GM12864 (cell line): Measurements from ENCODE around the gene HK3.

Experiments
- DNase-seq: peaks from one replicate; pipeline ENCODE4 v3.0.0-alpha.2; 2011; ENCODE audit warnings: low read depth
- H3K4me3 ChIP-seq: 2 replicates; pipeline ENCODE4 v1.5.1; 2011; ENCODE audit warnings: mild to moderate bottlenecking, low read depth, low read length, control low read depth
- TF ChIP-seq, protein P1 (sequence below): IDR thresholded peaks from 2 replicates; pipeline ENCODE4 v1.5.1; 2011; ENCODE audit warnings: low read depth, mild to moderate bottlenecking, moderate library complexity, low read length, control low read depth, inconsistent platforms; ENCODE audit errors: missing control alignments

Gene HK3

DNA sequence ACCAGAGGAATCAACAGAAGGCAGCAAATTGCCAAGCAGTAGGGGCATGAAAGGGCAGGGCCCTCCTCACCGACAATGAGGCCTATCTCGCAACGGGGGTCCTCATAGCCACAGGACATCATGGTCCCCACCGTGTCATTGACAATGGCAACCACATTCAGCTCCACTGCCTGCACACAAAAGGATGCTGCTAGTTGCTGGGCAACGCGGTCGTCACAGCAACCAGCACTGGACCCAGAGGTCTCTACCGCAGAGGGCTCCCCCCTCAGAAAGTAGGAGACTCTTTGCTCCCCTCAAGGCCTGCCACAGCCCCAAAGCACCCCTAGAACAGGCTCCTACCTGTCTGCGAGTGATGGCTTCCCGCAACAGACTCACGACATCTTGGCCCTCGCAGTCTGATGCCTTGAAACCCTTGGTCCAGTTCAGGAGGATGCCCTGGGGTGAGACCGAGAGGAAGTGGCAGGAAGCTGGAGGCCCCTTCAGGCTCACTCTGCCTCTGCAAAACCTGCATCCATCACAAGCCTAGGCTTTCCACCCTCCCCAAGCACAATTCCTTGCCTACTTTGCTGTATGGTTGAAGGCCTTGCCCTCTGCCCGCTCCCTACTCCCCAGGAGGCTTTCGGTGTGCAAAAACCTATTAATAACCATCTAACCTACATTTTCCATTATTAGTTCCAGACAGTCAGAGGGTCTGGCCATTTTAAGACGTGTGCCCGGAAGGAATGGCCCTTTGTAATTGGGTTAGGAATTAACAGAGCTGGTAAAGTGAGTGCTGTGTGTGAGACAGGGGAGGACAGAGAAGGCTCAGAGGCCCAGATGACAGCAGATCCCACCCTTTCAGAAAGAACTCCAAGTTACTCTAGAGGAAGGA, 15.2 kb downstream of the HK3 start:
- H3K4me3 ChIP-seq: no peak overlapping the region
- TF ChIP-seq, protein P1, sequence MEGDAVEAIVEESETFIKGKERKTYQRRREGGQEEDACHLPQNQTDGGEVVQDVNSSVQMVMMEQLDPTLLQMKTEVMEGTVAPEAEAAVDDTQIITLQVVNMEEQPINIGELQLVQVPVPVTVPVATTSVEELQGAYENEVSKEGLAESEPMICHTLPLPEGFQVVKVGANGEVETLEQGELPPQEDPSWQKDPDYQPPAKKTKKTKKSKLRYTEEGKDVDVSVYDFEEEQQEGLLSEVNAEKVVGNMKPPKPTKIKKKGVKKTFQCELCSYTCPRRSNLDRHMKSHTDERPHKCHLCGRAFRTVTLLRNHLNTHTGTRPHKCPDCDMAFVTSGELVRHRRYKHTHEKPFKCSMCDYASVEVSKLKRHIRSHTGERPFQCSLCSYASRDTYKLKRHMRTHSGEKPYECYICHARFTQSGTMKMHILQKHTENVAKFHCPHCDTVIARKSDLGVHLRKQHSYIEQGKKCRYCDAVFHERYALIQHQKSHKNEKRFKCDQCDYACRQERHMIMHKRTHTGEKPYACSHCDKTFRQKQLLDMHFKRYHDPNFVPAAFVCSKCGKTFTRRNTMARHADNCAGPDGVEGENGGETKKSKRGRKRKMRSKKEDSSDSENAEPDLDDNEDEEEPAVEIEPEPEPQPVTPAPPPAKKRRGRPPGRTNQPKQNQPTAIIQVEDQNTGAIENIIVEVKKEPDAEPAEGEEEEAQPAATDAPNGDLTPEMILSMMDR: no peak
- no peak for DNase-seq

DNA sequence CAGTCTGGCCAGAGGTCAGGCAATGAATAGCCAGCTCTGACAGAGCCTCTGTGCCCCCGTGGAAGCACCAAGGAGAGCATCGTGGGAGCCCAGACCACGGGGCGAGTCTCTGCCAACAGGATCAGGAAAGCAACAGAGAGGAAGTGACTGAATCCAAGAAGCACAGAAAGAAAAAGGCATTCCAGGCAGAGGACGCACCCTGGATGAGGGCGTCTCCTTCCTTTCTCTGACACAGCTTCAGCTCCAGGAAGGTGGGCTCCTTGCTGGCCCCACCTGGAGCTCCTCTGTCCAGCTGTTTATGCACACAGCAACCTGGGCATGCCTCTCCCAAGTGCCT, 16.6 kb downstream of the HK3 start:
- H3K4me3 ChIP-seq: no peak overlapping the region
- DNase-seq: no peak
- TF ChIP-seq, protein P1: no peak

DNA sequence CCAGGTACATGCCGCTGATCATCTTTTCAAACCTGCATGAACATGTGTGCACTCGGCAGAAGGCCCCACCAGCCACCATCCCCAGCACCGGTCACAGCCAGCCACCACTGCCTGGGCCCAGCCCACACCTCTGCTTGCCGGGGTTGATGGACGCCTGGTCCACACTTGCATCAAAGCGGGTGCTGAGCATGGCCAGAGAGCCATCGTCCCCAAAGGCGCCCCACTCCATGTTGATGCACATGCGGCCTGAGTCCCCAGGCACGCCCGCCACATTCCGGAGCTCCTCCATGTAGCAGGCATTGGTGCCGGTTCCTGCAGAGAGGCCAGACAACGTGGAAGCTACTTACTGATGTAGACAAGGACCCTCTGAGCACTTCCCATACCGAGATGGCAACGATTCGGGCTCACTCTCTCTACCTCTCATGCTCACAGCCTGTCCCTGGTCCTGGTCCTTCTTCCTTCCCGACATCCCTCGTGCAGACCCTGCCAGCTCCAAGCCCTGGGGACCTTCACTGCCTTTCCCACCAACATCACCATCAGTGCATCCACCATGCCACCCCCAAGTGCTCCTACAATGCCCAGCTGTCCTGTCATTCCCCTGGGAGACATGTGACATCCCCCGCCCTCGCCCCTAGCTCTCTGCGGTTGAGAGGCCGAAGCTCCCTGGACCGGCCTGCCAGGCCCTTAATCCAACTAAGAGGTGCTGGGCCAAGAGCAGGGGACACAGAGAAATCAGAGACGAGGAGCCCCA, 17.2 kb downstream of the HK3 start:
- no peak for DNase-seq
- TF ChIP-seq, protein P1: no peak
- no peak overlapping the region for H3K4me3 ChIP-seq

DNA sequence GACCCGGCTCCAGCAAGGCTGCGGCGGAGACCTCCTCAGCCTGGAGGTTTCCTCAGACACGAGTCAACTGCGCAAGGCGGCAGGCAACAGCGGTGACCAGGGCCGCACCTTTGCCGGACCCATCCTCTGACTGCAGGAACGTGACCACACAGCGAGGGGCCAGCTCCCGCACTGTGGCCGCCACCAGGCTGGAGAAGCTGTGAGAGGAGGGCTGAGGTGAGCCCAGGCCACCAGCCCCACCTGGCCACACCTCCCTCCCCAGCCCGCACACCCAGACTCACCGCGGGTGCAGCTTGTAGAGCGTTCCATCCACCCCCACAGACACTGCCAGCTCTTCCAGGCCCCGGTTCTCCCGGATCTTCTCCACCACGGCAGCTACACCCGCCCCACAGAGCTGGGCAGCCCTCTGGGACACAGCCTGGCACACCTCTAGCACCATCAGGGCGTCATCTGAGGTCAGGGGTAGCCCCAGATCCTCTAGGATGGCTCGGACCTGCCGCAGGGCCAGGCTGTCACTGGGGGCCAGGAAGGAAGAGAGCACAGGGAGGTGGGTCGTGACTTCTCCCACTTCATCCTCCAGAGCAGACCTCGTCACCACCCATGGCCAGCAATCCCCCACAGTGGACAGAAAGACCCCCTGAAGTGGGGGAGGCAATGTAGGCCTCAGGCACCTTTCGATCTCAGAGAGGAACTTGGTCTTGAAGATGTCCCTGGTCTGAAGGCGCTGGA, 18.0 kb downstream of the HK3 start:
- no peak for DNase-seq
- TF ChIP-seq, protein P1: no peak
- no peak overlapping the region for H3K4me3 ChIP-seq

DNA sequence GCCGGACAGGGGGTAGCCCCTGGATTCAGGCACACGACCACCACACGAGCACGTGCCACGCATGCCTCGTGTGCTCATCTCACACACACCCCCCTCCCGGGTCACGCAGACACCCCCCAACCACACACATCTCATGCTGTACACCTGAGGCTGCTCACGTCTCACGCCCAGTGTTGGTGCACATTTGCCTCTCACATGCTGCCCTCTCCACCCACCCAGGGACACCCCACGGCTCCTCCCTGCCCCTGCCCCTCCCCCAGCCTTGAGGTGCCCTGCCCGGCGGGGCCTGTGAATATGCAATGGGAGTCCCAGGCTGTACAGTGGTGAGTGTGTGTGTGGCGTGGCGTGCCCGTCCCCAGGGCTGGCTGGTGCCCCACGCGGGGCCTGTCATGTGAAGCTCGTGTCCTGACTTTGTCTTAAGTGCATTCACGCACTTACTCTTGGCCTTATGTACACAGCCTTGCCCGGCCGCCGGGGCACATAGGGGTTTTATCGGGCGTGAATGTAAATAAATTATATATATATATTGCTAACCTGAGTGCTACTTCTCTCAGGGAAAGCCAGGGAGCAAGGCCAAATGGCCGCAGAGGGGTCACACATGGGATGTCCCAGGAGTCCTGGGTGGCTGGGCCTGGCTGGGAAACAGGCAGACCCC, 18.7 kb downstream of the HK3 start:
- no peak for DNase-seq
- TF ChIP-seq, protein P1: no peak
- no peak overlapping the region for H3K4me3 ChIP-seq

DNA sequence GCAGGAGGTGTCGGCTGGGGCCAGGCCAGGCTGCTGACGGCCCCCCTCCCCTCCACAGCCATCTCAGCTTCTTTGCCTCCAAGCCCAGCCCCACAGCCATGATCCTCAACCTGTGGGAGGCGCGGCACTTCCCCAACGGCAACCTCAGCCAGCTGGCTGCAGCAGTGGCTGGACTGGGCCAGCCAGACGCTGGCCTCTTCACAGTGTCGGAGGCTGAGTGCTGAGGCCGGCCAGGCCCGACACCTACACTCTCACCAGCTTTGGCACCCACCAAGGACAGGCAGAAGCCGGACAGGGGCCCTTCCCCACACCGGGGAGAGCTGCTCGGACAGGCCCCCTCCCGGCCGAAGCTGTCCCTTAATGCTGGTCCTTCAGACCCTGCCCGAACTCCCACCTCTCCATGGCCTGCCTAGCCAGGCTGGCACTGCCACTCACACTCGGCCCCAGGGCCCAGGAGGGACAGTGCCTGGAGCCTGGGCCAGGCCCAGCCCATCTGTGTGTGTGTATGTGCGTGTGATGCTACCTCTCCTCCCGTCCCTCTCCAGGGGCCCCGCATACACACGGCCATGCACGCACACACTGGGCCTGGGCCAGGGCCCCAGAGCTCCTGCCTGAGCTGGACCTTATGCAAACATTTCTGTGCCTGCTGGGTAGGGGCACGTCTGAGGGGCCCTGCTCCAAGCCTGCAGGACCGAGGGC, 19.3 kb downstream of the HK3 start:
- H3K4me3 ChIP-seq: no peak overlapping the region
- TF ChIP-seq, protein P1: no peak
- no peak for DNase-seq
